ENCODE results near the gene CTXND2. TPM values are rescaled to one million over a fixed set of nuclear protein-coding genes. Genes with fewer than 3 reads are reported as not detected.

Gene CTXND2
- polyA plus RNA-seq, 1 of the 3 experiments (the other 2 are of a cell fraction) = not detected

Other genes starting within 250 kb of the CTXND2 start
- 7.8 and 8.1 TPM in 2 replicates for gene GOLPH3L, start 190.0 kb upstream of the CTXND2 start, polyA plus RNA-seq (2012; rRNA removed)
- not detected in 2 replicates for gene HORMAD1, start 166.2 kb upstream of the CTXND2 start, polyA plus RNA-seq (2012; rRNA removed)
- 1.4 and 2.3 TPM in 2 replicates for gene CTSS, start 121.4 kb upstream of the CTXND2 start, polyA plus RNA-seq (2012; rRNA removed)
- 6.3 and 7.9 TPM in 2 replicates for gene CTSK, start 78.9 kb upstream of the CTXND2 start, polyA plus RNA-seq (2012; rRNA removed)
- 10.9 and 13.7 TPM in 2 replicates for gene ARNT, start 10.5 kb upstream of the CTXND2 start, polyA plus RNA-seq (2012; rRNA removed)
- 29.9 and 43.0 TPM in 2 replicates for gene SETDB1, start 39.2 kb downstream of the CTXND2 start, polyA plus RNA-seq (2012; rRNA removed)
- 150 and 225 TPM in 2 replicates for gene CERS2, start 87.7 kb downstream of the CTXND2 start, polyA plus RNA-seq (2012; rRNA removed)
- gene ANXA9, start 95.2 kb downstream of the CTXND2 start, polyA plus RNA-seq (2012; rRNA removed) = 0.07 and 0.21 TPM in 2 replicates
- gene MINDY1, start 119.8 kb downstream of the CTXND2 start, polyA plus RNA-seq (2012; rRNA removed) = 6.0 and 6.7 TPM in 2 replicates
- 7.3 and 8.2 TPM in 2 replicates for gene PRUNE1, start 121.3 kb downstream of the CTXND2 start, polyA plus RNA-seq (2012; rRNA removed)
- 0.12 and 0.16 TPM in 2 replicates for gene BNIPL, start 149.4 kb downstream of the CTXND2 start, polyA plus RNA-seq (2012; rRNA removed)
- 3.0 and 5.5 TPM in 2 replicates for gene C1orf56, start 160.6 kb downstream of the CTXND2 start, polyA plus RNA-seq (2012; rRNA removed)
- 47.8 and 65.6 TPM in 2 replicates for gene CDC42SE1, start 172.5 kb downstream of the CTXND2 start, polyA plus RNA-seq (2012; rRNA removed)
- gene MLLT11, start 173.3 kb downstream of the CTXND2 start, polyA plus RNA-seq (2012; rRNA removed) = 26.7 and 33.8 TPM in 2 replicates
- 2.4 and 3.9 TPM in 2 replicates for gene GABPB2, start 183.6 kb downstream of the CTXND2 start, polyA plus RNA-seq (2012; rRNA removed)